GM19193 (cell line): ENCODE data around the gene PC.

Experiments
- POLR2A ChIP-seq: IDR thresholded peaks from 4 replicates; pipeline ENCODE4 v1.6.1; 2011; ENCODE audit not compliant: insufficient read depth, insufficient read length; ENCODE audit errors: extremely low read depth

PC gene

DNA sequence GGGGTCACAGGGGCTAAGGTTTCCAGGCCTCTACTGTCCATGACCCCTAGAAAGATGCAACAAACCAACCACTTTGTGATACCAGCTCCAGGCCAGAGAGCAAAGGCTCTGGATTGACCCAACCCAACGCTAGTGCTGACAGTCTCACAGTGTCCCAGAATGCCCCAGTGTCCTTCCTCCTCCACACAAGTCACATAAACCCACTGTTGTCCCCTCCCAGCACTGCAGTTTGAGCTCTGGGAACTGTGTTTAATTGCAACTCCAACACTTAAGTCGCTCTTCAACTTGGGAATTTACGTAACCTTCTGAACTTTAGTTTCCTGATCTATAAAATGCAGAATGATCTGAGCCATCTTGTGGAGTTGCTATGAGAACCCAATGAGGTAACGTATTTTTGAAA is 47.5 kb downstream of the PC start:
- TF ChIP-seq POLR2A = no peak

- no peak for TF ChIP-seq POLR2A
Observed at GRCh38 chr11:66910016-66910415, 48.2 kb downstream of the PC start.

DNA sequence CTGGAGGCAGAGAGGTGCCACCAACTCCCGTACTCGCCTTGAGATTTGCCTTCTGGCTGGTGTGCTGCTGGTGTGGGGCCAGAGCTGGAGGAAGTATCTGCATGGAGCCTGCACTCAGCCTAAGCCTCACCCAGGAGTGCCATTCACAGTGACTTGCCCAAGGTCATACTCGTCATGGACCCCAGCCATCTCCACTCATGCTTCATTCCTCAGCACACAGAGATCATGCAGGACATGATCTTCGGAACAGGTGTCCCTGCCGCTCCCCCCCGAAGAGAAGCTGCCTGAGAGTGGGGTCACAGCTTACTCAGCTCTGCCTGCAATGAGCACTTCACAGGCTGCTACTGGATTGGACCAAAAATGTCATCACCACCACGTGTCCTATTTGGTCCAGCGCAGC is 49.0 kb downstream of the PC start:
- no peak for TF ChIP-seq POLR2A

GRCh38 chr11:66907751-66908630 is 50.2 kb downstream of the PC start:
- no peak for TF ChIP-seq POLR2A

GRCh38 chr11:66906061-66906733 is 52.0 kb downstream of the PC start:
- TF ChIP-seq POLR2A = no peak

DNA sequence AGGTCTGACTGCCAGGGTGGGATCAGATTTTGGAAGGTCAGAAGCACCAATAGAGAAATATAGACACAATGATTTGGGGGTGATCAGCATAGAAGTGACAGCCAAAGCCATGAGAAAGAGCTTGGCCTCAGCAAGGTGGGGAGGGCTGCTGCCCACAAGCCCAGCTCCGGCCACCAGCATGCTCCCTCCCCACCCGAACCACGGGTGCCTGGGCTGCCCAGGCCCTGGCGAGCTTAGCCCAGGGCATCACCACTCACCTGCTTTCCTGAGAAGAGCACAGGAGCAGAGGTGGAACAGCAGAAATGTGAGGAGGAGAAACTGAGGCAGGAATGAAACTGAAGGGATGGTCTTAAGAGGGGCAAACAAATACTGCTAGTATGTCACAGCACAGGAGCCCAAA is 52.6 kb downstream of the PC start:
- TF ChIP-seq POLR2A = no peak

GRCh38 chr11:66904981-66905521 is 53.1 kb downstream of the PC start:
- no peak for TF ChIP-seq POLR2A

GRCh38 chr11:66904561-66904960 is 53.6 kb downstream of the PC start:
- TF ChIP-seq POLR2A = no peak

DNA sequence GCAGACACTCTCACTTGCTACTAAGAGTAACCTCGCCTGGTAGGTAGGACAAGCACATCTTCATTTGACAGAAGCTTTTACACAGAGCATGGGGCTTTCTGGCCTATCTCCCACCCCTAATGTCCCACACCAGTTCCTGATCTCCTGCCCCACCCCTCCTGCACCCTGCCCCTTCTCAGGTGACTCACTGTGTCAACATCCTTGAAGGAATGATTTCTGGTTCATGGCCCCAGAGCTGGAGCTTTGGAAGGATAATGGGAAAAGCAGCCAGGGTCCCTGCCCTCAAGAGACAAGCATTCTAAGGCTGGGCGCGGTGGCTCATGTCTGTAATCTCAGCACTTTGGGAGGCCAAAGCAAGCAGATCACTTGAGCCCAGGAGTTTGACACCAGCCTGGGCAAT is 54.1 kb downstream of the PC start:
- no peak for TF ChIP-seq POLR2A

DNA sequence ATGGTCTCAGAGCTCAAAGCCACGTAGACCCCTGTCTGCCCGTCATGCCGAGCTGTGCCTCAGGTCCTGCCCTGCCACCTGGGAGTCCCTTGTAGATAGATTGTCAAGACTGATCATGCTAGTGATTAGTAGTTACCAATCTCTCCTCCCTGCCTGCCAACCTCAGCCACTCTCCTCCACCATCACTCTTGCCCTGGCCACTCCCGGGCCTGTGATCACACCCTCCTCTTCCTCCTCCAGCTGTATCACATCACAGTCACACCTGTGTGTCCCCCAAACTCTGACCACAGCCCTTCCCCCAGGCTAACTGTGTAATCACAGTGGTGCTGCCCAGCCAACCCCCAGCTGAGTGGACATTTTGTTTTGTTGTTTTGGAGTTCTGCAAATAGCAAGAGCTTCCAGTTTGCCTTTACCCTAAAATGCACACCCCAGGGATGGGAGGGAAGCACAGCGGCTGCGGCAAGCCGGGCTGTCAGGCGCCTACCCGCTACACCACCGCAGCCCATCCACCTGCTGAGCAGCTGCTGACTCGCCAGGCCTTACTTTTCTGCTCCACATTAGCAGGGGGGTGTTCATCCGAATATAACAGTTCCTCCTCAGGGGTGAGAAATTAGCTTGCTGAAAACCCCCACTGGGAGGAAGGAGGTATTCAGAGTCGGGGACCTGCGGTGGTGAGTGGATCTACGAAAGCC is 55.6 kb downstream of the PC start:
- TF ChIP-seq POLR2A = no peak

DNA sequence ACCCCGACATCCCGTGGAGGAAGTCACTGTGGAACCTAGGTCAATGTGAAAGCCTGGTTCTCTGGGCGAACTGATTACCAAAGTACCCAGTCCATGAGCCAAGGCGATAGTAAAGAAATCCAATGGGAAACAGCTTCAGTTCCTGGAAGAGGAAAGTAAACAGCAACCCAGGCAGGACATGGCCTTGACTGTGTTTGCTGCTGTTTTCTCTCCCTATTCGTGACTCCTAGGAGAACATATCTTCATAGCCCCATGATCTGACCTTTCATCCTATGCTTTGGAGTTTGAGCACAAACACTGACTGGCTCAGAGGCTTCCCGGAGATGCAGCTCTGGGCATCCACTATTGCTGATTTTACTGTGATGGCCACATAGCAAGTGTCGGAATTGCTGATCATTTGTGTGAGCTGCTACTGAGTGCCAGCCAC is 56.2 kb downstream of the PC start:
- TF ChIP-seq POLR2A = no peak

- TF ChIP-seq POLR2A = no peak
Observed at GRCh38 chr11:66894141-66894540, 64.0 kb downstream of the PC start.

- no peak for TF ChIP-seq POLR2A
Observed at GRCh38 chr11:66892911-66893310, 65.3 kb downstream of the PC start.

- no peak for TF ChIP-seq POLR2A
Observed at GRCh38 chr11:66891851-66892660, 66.1 kb downstream of the PC start.
